ENCODE data around the gene ANP32A.

The ANP32A gene

GRCh38 chr15:68797599-68798345 is 22.9 kb downstream of the ANP32A start:
- DNase-seq: no peak

- peak in 1 of 5 donors; percentile 65 for DNase-seq
These were observed 23.5 kb downstream of the ANP32A start for GRCh38 chr15:68797191-68797590.

- no peak for DNase-seq
These were observed 24.1 kb downstream of the ANP32A start for GRCh38 chr15:68796576-68796975.

GRCh38 chr15:68795298-68795848 is 25.3 kb downstream of the ANP32A start:
- DNase-seq: peak; percentile 30 to 68 (median 63)

GRCh38 chr15:68794863-68795262 is 25.8 kb downstream of the ANP32A start:
- no peak for DNase-seq

GRCh38 chr15:68794307-68794706 is 26.4 kb downstream of the ANP32A start:
- no peak for DNase-seq

- no peak for DNase-seq
These were observed 26.9 kb downstream of the ANP32A start for GRCh38 chr15:68793776-68794175.

- DNase-seq: no peak
These were observed 27.6 kb downstream of the ANP32A start for GRCh38 chr15:68792901-68793766.

- DNase-seq: peak in 3 of 5 donors; percentile 18 to 48 (median 29)
These were observed 29.0 kb downstream of the ANP32A start for GRCh38 chr15:68791431-68792283.

GRCh38 chr15:68790910-68791309 is 29.8 kb downstream of the ANP32A start:
- no peak for DNase-seq

GRCh38 chr15:68790242-68790575 is 30.5 kb downstream of the ANP32A start:
- DNase-seq: no peak

GRCh38 chr15:68789534-68790241 is 31.0 kb downstream of the ANP32A start:
- no peak for DNase-seq

GRCh38 chr15:68789091-68789490 is 31.6 kb downstream of the ANP32A start:
- no peak for DNase-seq

- no peak for DNase-seq
These were observed 32.5 kb downstream of the ANP32A start for GRCh38 chr15:68788264-68788624.

- no peak for DNase-seq
These were observed 33.0 kb downstream of the ANP32A start for GRCh38 chr15:68787609-68788263.

- no peak for DNase-seq
These were observed 33.9 kb downstream of the ANP32A start for GRCh38 chr15:68786753-68787152.

GRCh38 chr15:68785541-68785940 is 35.2 kb downstream of the ANP32A start:
- no peak for DNase-seq

GRCh38 chr15:68784206-68784605 is 36.5 kb downstream of the ANP32A start:
- DNase-seq: no peak

GRCh38 chr15:68783226-68784058 is 37.3 kb downstream of the ANP32A start:
- peak; percentile 38 to 66 (median 54) for DNase-seq

- DNase-seq: no peak
These were observed 38.0 kb downstream of the ANP32A start for GRCh38 chr15:68782589-68783161.
